Subcutaneous adipose tissue (tissue), 4 donors: ENCODE results near the gene KIF19. TPM values are rescaled to one million over a fixed set of nuclear protein-coding genes. Genes with fewer than 3 reads are reported as not detected.

Experiments
- total RNA-seq, 4 donors: library from RNA; depleted of rRNA; stranded (reverse); fragments of >200 nt; gene quantifications; one replicate each; pipeline ENCODE4 v1.1.0, GENCODE V29; 2016
- TF ChIP-seq, protein P1 (sequence below): fragments of 450-650 bp; IDR thresholded peaks from one replicate; pipeline ENCODE4 v1.5.1; 2016; ENCODE audit warnings: low read depth, mild to moderate bottlenecking, control low read depth, antibody characterized with exemption, moderate library complexity

The KIF19 gene
- total RNA-seq, 4 donors from 2014 or later: 0.49 to 8.5 (median 0.89) TPM

- TF ChIP-seq, protein P1, sequence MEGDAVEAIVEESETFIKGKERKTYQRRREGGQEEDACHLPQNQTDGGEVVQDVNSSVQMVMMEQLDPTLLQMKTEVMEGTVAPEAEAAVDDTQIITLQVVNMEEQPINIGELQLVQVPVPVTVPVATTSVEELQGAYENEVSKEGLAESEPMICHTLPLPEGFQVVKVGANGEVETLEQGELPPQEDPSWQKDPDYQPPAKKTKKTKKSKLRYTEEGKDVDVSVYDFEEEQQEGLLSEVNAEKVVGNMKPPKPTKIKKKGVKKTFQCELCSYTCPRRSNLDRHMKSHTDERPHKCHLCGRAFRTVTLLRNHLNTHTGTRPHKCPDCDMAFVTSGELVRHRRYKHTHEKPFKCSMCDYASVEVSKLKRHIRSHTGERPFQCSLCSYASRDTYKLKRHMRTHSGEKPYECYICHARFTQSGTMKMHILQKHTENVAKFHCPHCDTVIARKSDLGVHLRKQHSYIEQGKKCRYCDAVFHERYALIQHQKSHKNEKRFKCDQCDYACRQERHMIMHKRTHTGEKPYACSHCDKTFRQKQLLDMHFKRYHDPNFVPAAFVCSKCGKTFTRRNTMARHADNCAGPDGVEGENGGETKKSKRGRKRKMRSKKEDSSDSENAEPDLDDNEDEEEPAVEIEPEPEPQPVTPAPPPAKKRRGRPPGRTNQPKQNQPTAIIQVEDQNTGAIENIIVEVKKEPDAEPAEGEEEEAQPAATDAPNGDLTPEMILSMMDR: no peak
These were observed 17.8 kb upstream of the KIF19 start for GRCh38 chr17:74307984-74308773.

GRCh38 chr17:74309902-74310301 lies 16.1 kb upstream of the KIF19 start:
- TF ChIP-seq, protein P1: no peak

- TF ChIP-seq, protein P1: no peak
These were observed 11.1 kb upstream of the KIF19 start for GRCh38 chr17:74314877-74315276.

DNA sequence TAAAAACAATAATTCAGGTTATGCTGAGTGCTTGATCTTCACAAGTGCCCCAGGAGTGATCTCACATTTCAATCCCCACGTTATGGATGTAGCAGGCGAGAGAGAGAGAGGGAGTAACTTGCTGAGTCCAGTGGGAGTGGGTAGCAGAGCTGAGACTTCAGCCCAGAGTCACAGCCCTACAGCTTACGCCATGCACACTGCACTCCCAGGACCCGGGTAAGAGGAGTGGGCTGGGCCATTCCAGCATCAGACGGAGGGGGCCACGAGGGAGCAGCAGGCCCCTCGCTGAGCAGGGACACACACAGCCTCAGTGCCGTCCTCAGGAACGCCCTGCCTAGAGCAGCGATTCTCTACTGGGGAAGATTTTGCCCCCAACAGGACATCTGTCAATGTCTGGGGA lies 9.8 kb upstream of the KIF19 start:
- TF ChIP-seq, protein P1: no peak

DNA sequence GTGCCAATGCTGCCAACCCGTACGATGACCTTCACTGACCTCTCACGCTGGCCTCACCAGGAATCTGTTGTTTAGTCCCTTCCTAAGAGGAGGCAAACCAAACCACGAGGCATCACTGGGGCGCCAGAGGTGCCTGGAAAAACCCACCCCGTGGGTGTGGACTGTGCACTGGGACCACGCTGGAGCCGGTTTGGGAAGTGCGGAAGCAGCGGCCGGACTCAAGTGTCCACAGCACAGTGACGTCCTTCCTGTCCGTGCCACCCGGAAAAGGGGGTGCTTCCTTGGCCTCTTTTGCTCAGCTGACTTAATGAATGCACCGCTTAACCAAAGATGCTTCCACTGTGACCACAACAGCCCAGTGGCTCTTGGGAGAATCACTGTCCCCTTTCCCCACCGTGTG lies 9.0 kb upstream of the KIF19 start:
- TF ChIP-seq, protein P1: no peak

GRCh38 chr17:74318391-74318790 lies 7.6 kb upstream of the KIF19 start:
- TF ChIP-seq, protein P1: no peak

GRCh38 chr17:74324521-74324920 lies 1.5 kb upstream of the KIF19 start:
- TF ChIP-seq, protein P1: no peak
